GM19099 (cell line): ENCODE results near the gene TNFSF11.

Source experiments
- POLR2A ChIP-seq: IDR thresholded peaks from 3 replicates; pipeline ENCODE4 v1.6.1; 2011; ENCODE audit warnings: low read depth; ENCODE audit not compliant: insufficient read length; ENCODE audit errors: extremely low read depth

Gene TNFSF11

GRCh38 chr13:42615691-42616090 is 41.7 kb downstream of the TNFSF11 start:
- no peak for TF ChIP-seq POLR2A

DNA sequence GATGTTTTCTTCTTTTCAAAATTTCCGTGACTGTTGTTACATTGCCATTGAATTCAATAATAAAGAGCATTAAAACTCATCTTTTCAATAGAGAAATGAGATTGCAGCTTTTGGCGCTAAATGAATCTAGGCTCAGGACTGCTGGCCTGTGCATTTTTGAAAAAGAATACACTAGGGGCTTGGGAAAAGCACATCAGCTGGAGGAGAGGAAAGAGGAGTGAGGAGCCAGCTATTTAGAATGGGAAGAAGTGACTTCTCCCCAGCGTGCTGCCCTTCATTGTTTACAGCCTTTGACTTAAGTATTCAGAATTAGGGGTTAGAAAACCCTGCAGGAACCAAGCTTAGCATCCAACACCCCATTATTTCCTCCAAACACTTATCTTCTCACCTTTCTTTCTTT is 43.3 kb downstream of the TNFSF11 start:
- no peak for TF ChIP-seq POLR2A

DNA sequence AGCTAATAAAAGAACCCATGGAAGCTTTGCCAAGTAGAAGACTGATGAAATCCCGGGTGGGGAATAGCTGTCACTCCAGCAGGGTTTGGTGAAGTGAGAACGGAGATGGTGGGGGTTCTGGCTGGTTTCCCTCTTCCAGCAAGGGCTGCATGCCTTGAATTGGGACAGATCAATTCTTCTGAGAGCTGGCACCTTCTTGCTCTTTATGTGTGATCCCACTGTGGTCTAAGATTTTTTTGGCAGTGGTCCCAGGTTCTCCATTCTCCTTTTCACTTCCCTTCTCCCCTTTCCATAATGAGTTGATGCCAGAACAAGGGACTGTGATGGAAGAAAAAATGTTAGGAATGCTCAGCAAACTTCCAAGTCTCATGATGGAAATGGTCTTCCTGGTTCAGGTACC is 50.0 kb downstream of the TNFSF11 start:
- TF ChIP-seq POLR2A = no peak

DNA sequence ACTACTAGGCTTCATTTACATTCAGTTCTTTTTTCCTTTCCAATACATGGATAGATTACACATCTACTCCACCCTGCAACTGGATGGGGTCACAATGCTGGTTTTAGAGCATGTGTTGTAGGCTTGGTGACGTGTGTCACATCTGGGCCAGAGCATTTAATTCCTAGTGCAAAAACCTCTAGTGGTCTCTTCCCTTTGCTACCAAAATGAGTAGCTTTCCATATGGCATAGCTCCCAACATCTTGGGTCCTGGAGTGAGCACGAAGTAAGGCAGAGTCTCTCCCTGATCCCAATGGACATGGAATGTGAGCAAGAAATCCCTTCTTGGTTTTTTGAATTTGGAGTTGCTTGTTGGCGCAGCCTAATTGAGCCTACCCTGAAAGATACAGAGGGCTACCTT is 51.7 kb downstream of the TNFSF11 start:
- no peak for TF ChIP-seq POLR2A

DNA sequence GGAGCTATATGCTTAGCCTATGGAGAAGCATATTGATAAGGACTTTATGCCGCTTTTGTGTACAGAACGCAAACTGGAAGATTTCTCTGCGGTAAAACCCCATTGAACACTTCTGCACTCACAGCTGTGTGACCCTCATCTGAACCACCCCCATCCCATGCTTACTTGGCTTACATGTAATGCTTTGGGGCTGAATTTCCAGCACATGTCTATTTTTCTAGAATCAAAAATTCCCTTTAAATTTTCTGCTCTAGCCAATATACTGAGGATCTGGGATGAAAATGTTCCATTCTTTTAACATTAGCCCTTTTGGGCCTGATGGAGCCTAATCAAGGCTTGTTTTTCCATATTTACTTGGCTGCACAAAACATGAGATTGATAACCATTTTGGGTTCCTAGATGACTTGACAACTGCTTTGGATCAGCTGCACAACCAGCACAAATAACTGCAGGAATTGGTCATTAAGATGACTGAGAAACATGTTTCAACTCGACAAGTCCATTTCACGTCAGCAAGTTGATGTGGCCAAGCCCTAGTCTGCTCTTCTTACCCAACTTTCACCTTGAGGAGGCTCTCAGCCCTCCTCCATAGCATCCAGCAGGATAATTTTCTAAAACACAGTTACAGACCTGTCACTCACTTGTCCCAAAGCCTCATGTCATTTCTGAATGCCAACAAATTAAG is 52.4 kb downstream of the TNFSF11 start:
- no peak for TF ChIP-seq POLR2A

DNA sequence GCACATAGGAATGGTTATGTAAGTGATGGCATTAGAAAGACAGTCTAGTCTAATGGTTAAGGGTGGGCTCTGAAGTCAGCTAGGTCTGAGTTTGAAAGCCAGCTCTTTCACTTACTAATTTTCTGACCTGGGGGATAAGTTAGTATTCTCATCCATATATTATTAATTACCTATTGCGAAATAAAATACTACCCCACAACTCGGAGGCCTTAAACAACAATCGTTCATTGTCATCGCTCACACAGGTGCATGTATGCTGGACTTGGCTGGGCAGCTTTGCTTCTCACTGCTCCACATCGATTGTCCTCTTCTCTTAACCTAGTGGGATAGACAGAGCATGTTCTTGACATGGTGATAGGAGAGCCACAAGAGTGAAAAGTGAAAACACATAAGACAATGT is 54.7 kb downstream of the TNFSF11 start:
- no peak for TF ChIP-seq POLR2A

DNA sequence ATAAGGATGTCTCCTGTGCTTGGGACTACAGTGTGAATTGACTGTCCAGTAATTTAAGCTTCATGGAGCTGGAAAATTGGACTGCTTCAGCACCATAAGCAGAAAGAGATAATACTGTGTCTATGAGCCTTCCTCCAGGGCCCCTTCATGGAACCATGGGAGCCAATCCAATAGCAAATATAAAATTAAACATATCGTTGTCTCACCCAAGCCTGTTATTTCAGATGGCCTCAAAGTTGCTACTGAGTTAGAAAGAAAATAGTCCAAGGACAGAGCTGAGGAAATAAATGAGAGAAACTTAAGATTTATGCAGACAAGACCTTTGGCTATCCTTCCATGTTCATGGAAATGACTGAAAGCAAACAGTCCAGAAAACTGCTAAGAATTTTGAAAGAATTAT is 57.2 kb downstream of the TNFSF11 start:
- TF ChIP-seq POLR2A = no peak

- TF ChIP-seq POLR2A = no peak
Measured at GRCh38 chr13:42633495-42633894, 59.5 kb downstream of the TNFSF11 start.

DNA sequence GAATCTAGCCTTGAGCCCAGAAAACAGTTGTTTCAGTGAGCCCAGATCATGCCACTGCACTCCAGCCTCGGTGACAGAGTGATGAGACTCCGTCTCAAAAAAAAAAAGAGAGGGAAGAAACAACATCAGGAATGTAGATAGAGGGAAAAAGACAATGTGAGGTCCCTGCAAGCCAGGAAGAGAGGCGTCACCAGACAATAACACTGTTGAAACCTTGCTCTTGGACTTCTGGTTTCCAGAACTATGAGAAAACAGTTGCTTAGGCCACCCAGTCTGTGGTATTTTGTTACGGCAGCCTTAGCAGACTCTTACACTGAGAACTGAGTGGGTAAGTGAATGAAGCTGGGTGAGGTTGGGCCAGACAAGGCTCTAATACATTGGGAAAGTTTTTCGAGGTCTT is 64.1 kb downstream of the TNFSF11 start:
- TF ChIP-seq POLR2A = no peak

DNA sequence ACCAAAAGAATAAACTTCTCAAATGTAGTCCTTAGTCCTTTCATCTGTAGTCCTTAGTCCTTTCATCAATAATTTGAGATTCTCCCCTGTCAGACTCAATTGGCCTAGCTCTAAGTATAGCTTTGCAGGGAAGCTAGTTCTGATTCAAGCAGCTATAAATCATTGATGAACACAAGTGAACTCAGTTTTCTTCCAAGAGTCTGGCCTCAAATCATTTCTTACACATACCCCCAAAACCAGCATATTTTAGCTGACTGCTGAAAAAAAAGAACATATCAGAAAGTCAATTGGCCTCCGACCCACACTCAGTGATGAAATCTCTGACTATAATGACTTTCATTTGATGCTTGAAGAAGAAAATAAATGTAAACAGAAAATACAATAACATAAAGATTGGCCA is 64.9 kb downstream of the TNFSF11 start:
- no peak for TF ChIP-seq POLR2A

DNA sequence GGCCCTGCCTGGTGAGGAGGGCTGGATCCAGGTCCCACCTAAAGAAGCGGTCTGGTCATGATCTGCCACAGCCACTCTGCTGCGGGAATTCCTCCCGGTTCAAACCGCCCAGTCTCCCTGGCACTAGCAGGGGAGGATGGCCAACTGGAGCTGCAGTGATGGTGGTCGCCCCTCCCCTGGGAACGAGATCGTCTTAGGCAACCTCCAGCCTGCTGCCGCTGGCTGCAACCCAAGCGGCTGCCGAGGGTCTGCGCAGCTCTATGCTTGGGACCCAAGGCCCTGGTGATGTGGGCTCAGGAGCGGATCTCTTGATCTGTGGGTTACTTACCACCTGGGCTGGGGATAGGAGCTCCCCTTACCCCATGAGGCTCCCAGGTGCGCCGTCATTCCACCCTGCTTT is 69.1 kb downstream of the TNFSF11 start:
- TF ChIP-seq POLR2A = no peak

DNA sequence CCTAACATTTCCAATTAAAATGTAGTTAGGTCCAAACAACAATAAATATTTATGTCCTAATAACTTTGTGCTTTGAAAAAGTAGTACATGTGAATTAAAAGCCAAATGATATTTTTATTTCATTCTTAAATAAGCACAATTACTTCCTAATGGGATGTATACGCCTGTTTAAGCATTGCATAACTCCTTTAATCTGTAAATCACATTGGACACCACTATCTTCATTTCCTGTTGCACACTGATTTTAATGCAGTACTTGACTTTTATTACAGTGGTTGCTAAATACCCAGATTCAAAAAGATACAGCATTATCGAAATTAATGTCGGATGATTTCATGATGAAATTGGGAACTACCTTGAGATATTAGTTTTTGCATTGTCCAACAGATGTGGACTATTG is 70.9 kb downstream of the TNFSF11 start:
- no peak for TF ChIP-seq POLR2A

- TF ChIP-seq POLR2A = no peak
Measured at GRCh38 chr13:42645717-42646116, 71.8 kb downstream of the TNFSF11 start.

DNA sequence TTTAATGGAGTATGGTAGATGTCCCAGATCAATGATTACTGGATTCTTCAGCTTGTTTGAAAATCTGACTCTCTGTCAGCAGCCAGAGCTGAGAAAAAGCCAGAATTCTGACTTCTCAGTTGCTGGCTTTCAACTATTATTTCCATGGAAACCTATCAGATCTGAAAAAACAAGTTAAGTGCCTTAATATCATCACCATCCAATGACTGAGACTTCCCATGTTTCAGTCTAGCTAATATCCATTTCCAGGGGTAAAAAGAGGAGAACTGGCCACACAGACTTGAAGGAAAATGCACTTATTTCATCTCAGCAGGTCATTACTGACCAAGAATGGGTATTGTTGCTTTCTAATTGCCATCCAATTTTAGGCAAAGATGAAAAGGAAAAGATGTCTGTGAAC is 75.2 kb downstream of the TNFSF11 start:
- TF ChIP-seq POLR2A = no peak

DNA sequence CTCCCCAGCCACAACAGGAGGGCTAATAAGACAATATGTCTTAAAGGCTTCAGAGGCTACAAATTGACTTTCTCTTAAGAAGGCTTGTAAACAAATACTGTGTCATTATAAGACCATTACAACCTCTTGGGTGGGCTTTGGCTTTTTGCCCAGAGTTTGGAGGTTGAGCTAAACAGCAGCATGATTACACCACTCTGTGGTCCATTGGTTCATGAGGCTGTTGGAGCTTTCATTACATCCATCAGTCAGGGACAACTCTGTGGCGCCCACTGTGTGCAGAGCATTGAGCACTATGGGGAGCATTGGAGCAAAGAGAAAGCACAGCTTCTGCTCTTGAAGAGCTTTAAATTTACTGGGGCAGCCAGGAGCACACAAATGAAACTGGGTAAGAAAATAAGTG is 75.9 kb downstream of the TNFSF11 start:
- no peak for TF ChIP-seq POLR2A

DNA sequence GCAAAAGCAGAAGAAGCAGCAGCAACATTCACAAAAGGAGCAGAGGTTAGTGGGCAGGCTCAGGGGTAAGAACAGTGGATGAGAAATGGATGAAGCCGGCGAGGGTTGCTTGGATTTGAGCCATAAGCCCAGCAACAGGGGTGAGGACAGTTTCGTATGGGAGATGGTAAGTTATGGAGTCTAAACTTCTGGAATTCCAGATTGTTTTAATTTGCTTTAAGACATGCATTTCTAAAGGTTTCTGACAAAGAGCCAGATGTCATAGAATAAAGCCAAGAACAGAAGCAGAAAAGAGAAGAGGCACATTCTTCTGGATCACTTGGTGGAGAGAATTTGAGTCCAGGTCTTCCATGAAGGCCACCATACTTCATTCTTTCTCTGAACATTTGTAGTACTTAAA is 76.6 kb downstream of the TNFSF11 start:
- no peak for TF ChIP-seq POLR2A
